ENCODE data around the gene DLK1. TPM values are rescaled to one million over a fixed set of nuclear protein-coding genes. Genes with fewer than 3 reads are reported as not detected.

DLK1 gene
- total RNA-seq, 1 donor from 2014 or later = 7.2 TPM

GRCh38 chr14:100684154-100684553 is 42.5 kb upstream of the DLK1 start:
- H3K4me1 ChIP-seq = no peaks in the 10 kb centered on the region

GRCh38 chr14:100684961-100685360 is 41.7 kb upstream of the DLK1 start:
- H3K4me3 ChIP-seq = no peak overlapping the region
- no peak for DNase-seq (ENCODE audit: low spot score in 2 of 2)
- no peaks in the 10 kb centered on the region for H3K36me3 ChIP-seq
- no peaks in the 10 kb centered on the region for H3K9me3 ChIP-seq
- TF ChIP-seq CTCF (IDR thresholded peaks at IDR 0.05) = no peak
- intact Hi-C loops (cut with DNase I) = no loop called here
- H3K27ac ChIP-seq = no peak overlapping the region
- H3K27me3 ChIP-seq = no peaks in the 10 kb centered on the region
- H3K4me1 ChIP-seq = no peaks in the 10 kb centered on the region

More at GRCh38 chr14:100684154-100684553, 42.5 kb upstream of the DLK1 start:
- Histone ChIP-seq H3K4me3 (no peak overlapping the region), H3K27ac (no peak overlapping the region), H3K9me3 (no peaks in the 10 kb centered on the region), H3K36me3 (no peaks in the 10 kb centered on the region), H3K27me3 (no peaks in the 10 kb centered on the region)
- TF ChIP-seq CTCF (IDR thresholded peaks at IDR 0.05) = no peak
- intact Hi-C loops (cut with DNase I) = no loop called here
- DNase-seq (ENCODE audit: low spot score in 2 of 2) = no peak

- no peaks in the 10 kb centered on the region for H3K36me3 ChIP-seq
- TF ChIP-seq CTCF (IDR thresholded peaks at IDR 0.05) = no peak
- intact Hi-C loops (cut with DNase I) = no loop called here
Observed at GRCh38 chr14:100686858-100687257, 39.8 kb upstream of the DLK1 start.

GRCh38 chr14:100687386-100687785 is 39.3 kb upstream of the DLK1 start:
- H3K4me1 ChIP-seq = no peaks in the 10 kb centered on the region
- no peak for DNase-seq (ENCODE audit: low spot score in 2 of 2)
- no peaks in the 10 kb centered on the region for H3K36me3 ChIP-seq
- no peaks in the 10 kb centered on the region for H3K27me3 ChIP-seq
- no peaks in the 10 kb centered on the region for H3K9me3 ChIP-seq
- no peak for TF ChIP-seq CTCF (IDR thresholded peaks at IDR 0.05)
- intact Hi-C loops (cut with DNase I) = no loop called here
- no peak overlapping the region for H3K4me3 ChIP-seq
- no peak overlapping the region for H3K27ac ChIP-seq

More at GRCh38 chr14:100686858-100687257, 39.8 kb upstream of the DLK1 start:
- Histone ChIP-seq H3K4me3 (no peak overlapping the region), H3K9me3 (no peaks in the 10 kb centered on the region), H3K27ac (no peak overlapping the region), H3K27me3 (no peaks in the 10 kb centered on the region), H3K4me1 (no peaks in the 10 kb centered on the region)
- DNase-seq (ENCODE audit: low spot score in 2 of 2) = no peak

GRCh38 chr14:100688051-100688450 is 38.6 kb upstream of the DLK1 start:
- intact Hi-C loops (cut with DNase I) = no loop called here
- no peak for DNase-seq (ENCODE audit: low spot score in 2 of 2)
- Histone ChIP-seq H3K27ac (no peak overlapping the region), H3K27me3 (no peaks in the 10 kb centered on the region), H3K4me3 (no peak overlapping the region), H3K36me3 (no peaks in the 10 kb centered on the region), H3K4me1 (no peaks in the 10 kb centered on the region), H3K9me3 (no peaks in the 10 kb centered on the region)
- no peak for TF ChIP-seq CTCF (IDR thresholded peaks at IDR 0.05)

Measured in ascending aorta (tissue), 2 donors.